NOMO-1 treated with dmso at 0.1 percent for 144 hours (cell line): Measurements from ENCODE around the gene SPEM3.

Experiments
- DNase-seq: peaks from one replicate; lab custom pipeline; 2025; ENCODE audit not compliant: unreplicated experiment; lab: John Stamatoyannopoulos, UW

Gene SPEM3

DNA sequence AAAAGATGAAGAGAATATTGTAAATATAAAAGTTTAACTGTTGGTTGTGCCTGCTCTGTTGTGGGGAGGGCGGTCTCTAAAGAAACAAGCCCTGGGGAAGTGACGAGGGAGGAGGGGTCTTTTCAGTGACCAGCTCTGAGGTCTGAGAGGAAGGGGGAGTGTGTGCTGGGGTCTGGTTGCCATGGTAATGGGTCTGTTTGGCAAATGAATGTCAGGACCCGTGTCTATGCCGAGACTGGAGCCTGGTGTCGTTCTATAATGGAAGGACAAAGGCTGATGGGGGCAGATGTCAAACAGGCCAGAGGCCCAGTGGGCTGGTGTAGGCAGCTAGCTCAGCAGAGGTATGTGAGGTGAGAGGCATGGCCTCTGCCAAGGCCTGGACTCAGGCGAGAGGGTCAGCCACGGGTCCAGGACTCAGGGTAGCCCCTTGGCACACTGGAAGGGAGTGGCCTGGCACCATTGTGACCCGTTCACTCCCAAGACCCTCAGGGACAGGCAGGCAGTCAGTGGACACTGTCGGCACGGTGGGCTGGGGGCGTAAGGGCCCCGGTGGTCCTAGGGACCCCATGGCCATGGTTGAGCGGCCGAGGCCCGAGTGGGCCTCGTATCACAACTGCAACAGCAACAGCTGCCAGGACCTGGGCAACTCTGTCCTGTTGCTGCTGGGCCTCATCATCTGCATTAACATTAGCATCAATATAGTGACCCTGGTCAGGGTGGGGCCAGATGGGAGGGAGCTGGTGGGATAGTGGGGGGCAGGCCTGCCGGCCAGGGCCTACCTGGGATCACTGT is 8.6 kb upstream of the SPEM3 start, which contains the start of gene SPEM1:
Gene SPEM1 (plus strand): TSS at position 506 of the 792 bp plus-strand sequence. CDS start 61 bp downstream, at position 567.
- DNase-seq: no peak

GRCh38 chr17:7421186-7421585 is 7.5 kb upstream of the SPEM3 start:
- no peak for DNase-seq

GRCh38 chr17:7423679-7424078 is 5.0 kb upstream of the SPEM3 start:
- no peak for DNase-seq

- no peak for DNase-seq
These were observed 3.3 kb upstream of the SPEM3 start, which contains the start of gene SPEM2 for GRCh38 chr17:7425316-7425715. Gene SPEM2, plus strand, starts transcription at chr17:7425616. Its CDS starts 73 bp downstream, at chr17:7425689.

DNA sequence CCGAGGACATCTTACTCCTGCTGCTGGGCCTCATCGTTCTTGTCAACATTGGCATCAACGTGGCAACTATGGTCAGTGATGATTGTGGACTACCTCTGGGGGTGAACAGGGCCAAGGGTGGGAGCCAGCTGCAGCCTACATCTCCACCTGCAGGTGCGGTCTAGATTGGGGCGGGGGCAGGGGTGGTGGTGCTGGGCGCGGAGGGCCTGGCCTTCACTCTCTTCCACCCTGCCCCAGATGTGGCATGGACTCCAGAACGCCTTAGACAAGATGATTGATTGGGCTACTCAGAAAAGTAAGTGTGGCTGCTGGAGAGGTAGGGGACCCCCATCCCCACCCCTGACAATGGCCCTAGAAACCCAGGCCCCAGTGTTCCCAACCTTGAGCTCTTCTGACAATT is 2.9 kb upstream of the SPEM3 start:
- no peak for DNase-seq

- DNase-seq: no peak
These were observed 2.3 kb upstream of the SPEM3 start for GRCh38 chr17:7426203-7426863.

DNA sequence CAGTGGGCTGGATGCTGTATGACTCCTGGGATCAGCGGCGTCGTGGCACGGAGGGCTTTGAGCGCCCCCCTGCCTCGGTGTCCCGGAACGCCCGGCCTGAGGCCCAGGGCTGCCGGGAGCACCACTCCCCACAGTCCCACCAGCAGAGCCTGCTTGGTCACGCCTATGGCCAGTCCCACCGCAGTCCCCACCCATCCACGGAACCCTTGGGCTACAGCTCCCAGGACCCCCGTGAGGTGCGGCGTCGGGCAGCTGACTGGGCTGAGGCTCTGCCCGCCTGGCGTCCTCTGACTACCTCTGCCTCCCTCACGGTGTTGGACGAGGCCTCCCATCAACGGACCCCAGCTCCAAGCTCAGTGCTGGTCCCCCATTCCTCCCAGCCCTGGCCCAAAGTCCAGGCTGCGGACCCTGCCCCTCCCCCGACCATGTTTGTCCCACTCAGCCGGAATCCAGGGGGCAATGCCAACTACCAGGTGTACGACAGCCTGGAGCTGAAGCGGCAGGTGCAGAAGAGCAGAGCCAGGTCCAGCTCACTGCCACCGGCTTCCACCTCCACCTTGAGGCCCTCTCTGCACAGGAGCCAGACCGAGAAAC is 1.7 kb upstream of the SPEM3 start:
- no peak for DNase-seq

DNA sequence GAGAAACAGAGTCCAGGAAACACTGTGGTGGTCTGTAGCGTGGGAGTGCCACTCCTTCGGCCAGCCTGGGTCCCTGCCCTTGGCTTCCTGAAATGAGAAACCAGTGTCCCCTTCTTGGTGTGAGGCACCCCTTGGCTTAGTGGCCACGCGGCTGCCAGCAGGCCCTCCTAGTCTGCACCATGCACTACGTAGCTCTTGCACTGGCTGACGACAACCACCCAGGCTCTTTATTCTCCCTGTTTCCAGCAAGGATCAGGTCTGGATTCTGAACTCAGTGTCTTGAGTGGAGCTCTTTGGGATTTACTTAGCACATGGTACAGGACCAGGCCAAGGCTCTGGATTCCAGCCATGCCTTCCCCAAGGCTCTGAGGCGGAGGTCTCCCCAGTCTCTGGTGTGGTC is 1.1 kb upstream of the SPEM3 start:
- no peak for DNase-seq

- DNase-seq: no peak
These were observed 1.1 kb downstream of the SPEM3 start for GRCh38 chr17:7429722-7430121.

DNA sequence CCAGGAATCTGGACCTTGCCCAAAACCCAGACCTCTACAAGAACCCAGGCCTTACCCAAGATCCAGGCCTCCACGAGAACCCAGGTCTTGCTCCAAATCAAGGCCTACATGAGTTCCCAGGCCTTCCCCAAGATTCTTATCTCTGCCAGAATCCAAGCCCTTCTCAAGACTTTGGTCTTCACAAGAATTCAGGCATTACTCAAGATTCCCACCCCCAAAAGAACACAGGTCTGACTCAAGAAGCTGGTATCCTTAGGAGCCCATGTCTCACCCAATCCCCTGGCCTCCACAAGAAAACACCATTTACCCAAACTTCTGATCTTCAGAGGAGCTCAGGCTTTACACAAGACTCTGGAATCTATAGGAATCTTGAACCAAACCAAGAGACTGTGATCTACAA is 2.6 kb downstream of the SPEM3 start:
- DNase-seq: no peak

- no peak for DNase-seq
These were observed 3.6 kb downstream of the SPEM3 start for GRCh38 chr17:7432296-7432695.

DNA sequence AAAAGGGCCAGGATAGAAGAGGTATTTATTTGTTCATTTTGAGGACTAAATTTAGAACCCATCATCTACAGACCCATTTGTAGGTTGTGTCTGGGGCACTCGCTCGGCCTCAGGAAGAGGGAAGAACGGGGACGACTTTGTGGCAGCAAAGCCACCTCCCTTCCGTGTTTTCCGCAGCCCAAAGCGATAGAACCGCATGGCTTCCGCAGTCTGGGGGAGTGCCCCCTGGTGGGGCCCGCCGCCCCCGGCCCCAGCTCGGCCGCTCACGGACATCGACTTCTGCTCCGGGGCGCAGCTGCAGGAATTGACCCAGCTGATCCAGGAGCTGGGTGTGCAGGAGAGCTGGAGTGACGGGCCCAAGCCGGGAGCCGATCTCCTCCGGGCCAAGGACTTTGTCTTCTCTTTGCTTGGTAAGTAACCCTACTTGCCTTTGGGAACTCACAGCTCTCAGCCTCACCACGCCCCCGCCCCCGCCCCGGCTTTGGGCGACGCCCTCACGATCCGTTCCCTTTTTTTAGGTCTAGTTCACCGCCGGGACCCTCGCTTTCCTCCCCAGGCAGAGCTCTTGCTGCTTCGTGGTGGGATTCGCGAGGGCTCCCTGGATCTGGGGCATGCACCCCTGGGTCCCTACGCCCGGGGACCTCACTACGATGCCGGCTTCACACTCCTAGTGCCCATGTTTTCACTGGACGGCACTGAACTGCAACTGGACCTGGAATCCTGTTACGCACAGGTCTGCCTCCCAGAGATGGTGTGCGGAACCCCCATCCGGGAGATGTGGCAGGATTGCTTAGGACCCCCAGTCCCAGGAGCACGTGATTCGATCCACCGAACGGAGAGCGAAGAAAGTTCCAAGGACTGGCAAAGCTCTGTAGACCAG is 7.3 kb downstream of the SPEM3 start:
- DNase-seq: peak; percentile 65

GRCh38 chr17:7436556-7437368 is 8.1 kb downstream of the SPEM3 start:
- peak; percentile 52 for DNase-seq

- no peak for DNase-seq
These were observed 8.8 kb downstream of the SPEM3 start for GRCh38 chr17:7437369-7437863.

DNA sequence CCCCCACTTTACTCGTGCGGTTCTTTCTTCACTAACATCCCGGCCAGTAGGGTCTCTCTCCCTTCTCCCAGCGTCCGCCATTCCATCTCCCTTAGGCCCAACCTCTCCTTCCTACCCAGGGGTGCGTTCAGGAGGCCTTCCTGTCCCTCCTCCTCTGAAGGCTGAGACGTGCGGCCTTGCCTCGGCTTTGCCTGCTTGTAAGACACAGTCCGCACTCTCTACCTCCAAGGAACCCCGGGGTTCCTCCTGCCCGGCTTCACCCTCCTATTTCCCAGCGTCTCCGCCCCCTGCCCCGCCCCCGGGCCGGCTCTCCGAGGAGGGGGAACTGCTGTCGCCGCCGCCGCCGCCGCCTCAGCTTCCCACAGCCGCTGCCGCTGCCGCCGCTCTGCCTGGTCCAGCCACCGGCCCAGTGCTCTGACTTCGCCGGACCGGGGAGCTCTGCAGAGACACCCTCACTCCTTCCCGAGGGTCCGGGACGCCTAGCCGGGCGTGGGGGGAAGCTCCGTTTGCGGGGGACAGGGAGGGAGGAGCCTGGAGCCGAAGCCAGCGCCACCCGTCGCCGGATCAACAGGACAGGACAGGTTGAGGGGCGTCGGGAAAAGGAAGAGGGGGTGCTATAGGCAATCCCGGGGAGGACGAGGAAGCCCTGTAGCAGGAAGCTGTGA is 9.4 kb downstream of the SPEM3 start:
- peak; percentile 32 for DNase-seq

DNA sequence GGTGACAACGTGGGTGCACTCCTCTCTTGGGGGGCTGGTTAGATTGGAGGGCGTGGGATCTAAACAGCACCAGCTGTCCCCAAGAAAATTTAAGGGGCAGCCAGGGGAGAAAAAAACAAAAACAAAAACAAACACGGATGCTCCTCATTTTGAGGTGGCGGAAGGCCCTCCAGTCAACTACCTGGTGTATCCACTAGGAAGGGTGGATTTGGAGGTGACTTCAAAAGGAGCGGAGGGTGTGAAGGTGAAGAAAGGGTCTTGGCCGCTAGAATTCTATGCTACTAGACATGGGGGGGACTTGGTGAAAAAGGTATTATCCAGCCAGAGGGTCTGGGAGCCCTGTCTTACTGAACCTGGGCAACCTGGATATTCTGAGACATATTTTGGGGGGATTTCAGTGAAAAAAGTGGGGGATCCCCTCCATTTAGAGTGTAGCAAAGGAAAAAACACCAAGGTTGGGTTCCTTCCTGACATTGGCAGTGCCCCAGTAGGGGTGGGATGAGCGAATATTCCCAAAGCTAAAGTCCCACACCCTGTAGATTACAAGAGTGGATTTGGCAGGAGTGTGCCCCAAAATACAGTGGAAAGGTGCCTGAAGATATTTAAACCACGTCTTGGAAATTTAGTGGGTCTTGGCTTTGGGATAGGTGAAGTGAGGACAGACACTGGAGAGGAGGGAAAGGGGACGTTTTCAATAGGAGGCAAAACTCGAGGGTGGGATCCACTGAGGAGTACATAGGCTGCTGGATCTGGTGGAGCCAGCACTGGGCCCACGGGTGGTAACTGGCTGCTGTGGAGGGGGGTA is 10.2 kb downstream of the SPEM3 start:
- no peak for DNase-seq

GRCh38 chr17:7439462-7440112 is 10.9 kb downstream of the SPEM3 start, which contains the start of gene FGF11:
Gene FGF11, plus strand, starts transcription at chr17:7439512. Its CDS starts 109 bp downstream, at chr17:7439621.
- DNase-seq: no peak
